Measurements from ENCODE around the gene OXT.

Gene OXT

GRCh38 chr20:3107464-3108025, 36.1 kb downstream of the OXT start (continued):
- no peak for TF ChIP-seq POU6F1 (CRISPR knock-in tag; IDR thresholded peaks at IDR 0.05; ENCODE audit: borderline replicate concordance, low read depth)
- TF ChIP-seq CSRNP3 (CRISPR knock-in tag; IDR thresholded peaks at IDR 0.05), result no peak
- TF ChIP-seq OSR1 (CRISPR knock-in tag; IDR thresholded peaks at IDR 0.05), result no peak

GRCh38 chr20:3109350-3110302, 38.2 kb downstream of the OXT start:
- no peak for ATAC-seq

More at GRCh38 chr20:3109350-3110302, 38.2 kb downstream of the OXT start:
- no peak for TF ChIP-seq GLIS3 (CRISPR knock-in tag; IDR thresholded peaks at IDR 0.05)
- TF ChIP-seq CREB5 (CRISPR knock-in tag; IDR thresholded peaks at IDR 0.05; ENCODE audit: low read depth), result no peak
- no peak for TF ChIP-seq TCF4 (CRISPR knock-in tag; IDR thresholded peaks at IDR 0.05; ENCODE audit: borderline replicate concordance)
- no peak for TF ChIP-seq PPARA (CRISPR knock-in tag; IDR thresholded peaks at IDR 0.05; ENCODE audit: borderline replicate concordance)
- TF ChIP-seq PATZ1 (CRISPR knock-in tag; IDR thresholded peaks at IDR 0.05; ENCODE audit: borderline replicate concordance), result no peak
- TF ChIP-seq ARNTL (CRISPR knock-in tag; IDR thresholded peaks at IDR 0.05; ENCODE audit: borderline replicate concordance, low read depth), result no peak
- TF ChIP-seq ZNF565 (CRISPR knock-in tag; conservative IDR thresholded peaks at IDR 0.05; ENCODE audit: low read depth), result no peak
- TF ChIP-seq RARB (CRISPR knock-in tag; IDR thresholded peaks at IDR 0.05), result no peak
- TF ChIP-seq ESRRG (CRISPR knock-in tag; IDR thresholded peaks at IDR 0.05), result no peak
- TF ChIP-seq POU6F1 (CRISPR knock-in tag; IDR thresholded peaks at IDR 0.05; ENCODE audit: borderline replicate concordance, low read depth), result no peak
- no peak for TF ChIP-seq ZNF70 (CRISPR knock-in tag; IDR thresholded peaks at IDR 0.05)
- no peak for TF ChIP-seq ZFP30 (CRISPR knock-in tag; IDR thresholded peaks at IDR 0.05)
- no peak for TF ChIP-seq TSHZ2 (CRISPR knock-in tag; IDR thresholded peaks at IDR 0.05)
- no peak for TF ChIP-seq ISL1 (CRISPR knock-in tag; IDR thresholded peaks at IDR 0.05)
- no peak for TF ChIP-seq ZFP3 (CRISPR knock-in tag; IDR thresholded peaks at IDR 0.05)
- TF ChIP-seq SNAI2 (CRISPR knock-in tag; IDR thresholded peaks at IDR 0.05), result no peak

All from SK-N-SH treated with all-trans-retinoic acid at 6 μM for 48 hours (cell line).